Skeletal muscle satellite cell (primary cell): ENCODE results near the gene CAMKMT.

Source experiments
- H3K27me3 ChIP-seq: 2 replicates; pipeline ENCODE4 v1.7.0; 2013; ENCODE audit warnings: low read length; ENCODE audit not compliant: control insufficient read depth, insufficient read depth
- H3K36me3 ChIP-seq: 2 replicates; pipeline ENCODE4 v1.7.0; 2013; ENCODE audit warnings: mild to moderate bottlenecking, control low read depth, low read length; ENCODE audit not compliant: insufficient read depth
- H3K4me1 ChIP-seq: 2 replicates; pipeline ENCODE4 v1.7.0; 2013; ENCODE audit warnings: low read length; ENCODE audit not compliant: control insufficient read depth, insufficient read depth
- H3K4me2 ChIP-seq: 2 replicates; pipeline ENCODE4 v1.7.0; 2013; ENCODE audit warnings: mild to moderate bottlenecking, low read length
- H3K4me3 ChIP-seq: 2 replicates; pipeline ENCODE4 v1.7.0; 2013; ENCODE audit warnings: low read length
- H3K9ac ChIP-seq: 2 replicates; pipeline ENCODE4 v1.7.0; 2013; ENCODE audit warnings: mild to moderate bottlenecking, low read depth, low read length, moderate library complexity
- H3K9me3 ChIP-seq: replicated peaks from 2 replicates; pipeline ENCODE4 v1.7.0; 2013; ENCODE audit warnings: mild to moderate bottlenecking, control low read depth, low read length

CAMKMT gene

DNA sequence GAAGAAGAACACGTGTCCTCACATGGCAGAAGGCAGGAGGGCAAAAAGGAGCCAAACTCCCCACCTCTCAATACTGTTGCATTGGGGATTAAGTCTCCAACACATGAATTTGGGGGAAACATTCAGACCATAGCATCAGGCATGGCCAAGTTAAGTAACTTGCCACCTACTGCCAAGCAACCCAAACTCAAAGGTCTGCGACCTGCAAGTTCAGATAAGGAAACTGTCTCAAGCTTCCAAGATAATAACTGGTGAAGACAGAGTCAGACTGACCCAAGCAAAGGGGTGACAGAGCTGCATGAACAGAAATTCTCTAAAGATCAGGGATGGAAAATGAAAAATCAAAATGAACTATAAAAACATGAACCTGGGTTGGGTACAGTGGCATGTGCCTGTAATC is 391.0 kb downstream of the CAMKMT start:
- Histone ChIP-seq H3K4me1 (peaks cover 4% of the 10 kb centered on the region), H3K36me3 (no peaks in the 10 kb centered on the region), H3K4me2 (no peak overlapping the region), H3K4me3 (no peak overlapping the region), H3K9me3 (no peaks in the 10 kb centered on the region), H3K27me3 (no peaks in the 10 kb centered on the region), H3K9ac (no peak overlapping the region)

DNA sequence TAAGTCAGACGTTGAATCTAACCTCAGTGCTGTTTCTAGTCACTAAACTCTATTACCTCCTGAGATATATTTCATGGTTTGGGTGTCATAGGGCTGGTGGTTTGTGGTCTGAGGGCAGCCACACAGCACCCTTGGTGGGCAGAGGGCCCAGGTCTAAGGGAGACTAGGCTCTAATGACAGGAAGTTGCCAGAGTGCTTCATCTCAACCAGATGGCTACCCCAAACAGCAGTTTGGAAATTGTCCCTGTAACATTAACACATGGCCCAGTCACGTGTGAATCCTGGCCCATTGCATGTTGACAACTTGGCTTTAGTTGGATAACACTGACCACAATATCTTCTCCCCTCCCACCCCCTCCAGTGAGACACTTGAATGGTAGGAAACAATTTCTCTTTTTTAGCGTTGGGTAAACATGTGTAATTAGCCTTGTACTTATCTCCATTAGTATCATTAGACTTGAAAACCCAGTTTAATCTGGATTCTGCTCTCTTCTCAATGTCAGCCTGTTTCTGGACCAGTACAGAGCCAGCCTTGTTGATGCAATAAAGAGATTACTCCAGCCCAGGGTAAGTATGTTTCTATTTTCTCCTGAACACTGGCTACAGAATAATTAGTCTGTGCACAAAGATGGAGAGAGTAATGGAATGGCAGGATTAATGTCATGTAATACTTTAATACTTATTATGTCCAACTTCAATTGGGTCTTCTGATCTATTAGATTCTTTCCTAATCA is 392.0 kb downstream of the CAMKMT start:
- no peak overlapping the region for H3K9ac ChIP-seq
- no peaks in the 10 kb centered on the region for H3K36me3 ChIP-seq
- no peaks in the 10 kb centered on the region for H3K27me3 ChIP-seq
- H3K4me2 ChIP-seq, result no peak overlapping the region
- peaks cover 4% of the 10 kb centered on the region for H3K4me1 ChIP-seq
- no peaks in the 10 kb centered on the region for H3K9me3 ChIP-seq
- H3K4me3 ChIP-seq, result no peak overlapping the region

DNA sequence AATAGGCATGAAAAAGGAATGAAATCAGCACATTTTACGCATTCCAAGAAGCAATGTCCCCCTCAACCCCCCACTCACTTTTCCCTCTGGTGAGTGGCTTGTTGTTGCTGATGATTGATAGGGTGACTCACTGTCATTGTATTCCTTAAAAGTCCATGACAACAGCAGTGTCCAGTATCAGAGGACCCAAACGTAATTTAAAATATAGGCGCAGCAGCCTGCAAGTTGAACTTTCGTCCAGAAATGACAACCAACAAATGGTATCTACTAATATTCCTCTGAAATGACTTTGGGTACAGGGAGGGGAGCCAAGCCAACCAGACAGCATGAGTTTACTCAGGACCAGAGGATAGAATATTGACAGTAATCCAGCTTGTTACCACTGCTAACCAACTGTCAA is 396.8 kb downstream of the CAMKMT start:
- Histone ChIP-seq H3K36me3 (no peaks in the 10 kb centered on the region), H3K4me2 (no peak overlapping the region), H3K9me3 (no peaks in the 10 kb centered on the region), H3K4me3 (no peak overlapping the region), H3K4me1 (peaks cover 2% of the 10 kb centered on the region), H3K9ac (no peak overlapping the region), H3K27me3 (peaks cover 13% of the 10 kb centered on the region)

DNA sequence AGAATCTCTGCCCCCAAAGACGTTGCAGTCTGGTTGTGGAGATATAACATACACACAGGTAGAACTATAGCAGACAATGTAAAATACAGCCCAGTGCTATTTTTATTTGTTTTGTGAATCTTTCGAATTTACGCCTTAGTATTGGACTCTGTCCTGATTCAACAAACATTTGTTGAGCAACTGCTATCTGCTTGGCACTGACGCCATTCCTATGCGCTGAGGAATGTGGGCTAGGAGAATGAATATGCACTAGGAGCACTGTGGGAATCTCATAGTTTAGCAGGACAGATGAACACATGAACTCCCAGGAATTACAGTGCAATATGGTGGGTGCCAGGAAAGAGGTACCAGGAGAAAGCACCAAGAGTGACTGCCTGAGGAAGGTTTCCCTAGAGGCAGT is 398.1 kb downstream of the CAMKMT start:
- no peak overlapping the region for H3K9ac ChIP-seq
- H3K4me1 ChIP-seq, result no peaks in the 10 kb centered on the region
- H3K36me3 ChIP-seq, result no peaks in the 10 kb centered on the region
- H3K4me2 ChIP-seq, result no peak overlapping the region
- H3K27me3 ChIP-seq, result peaks cover 24% of the 10 kb centered on the region
- H3K4me3 ChIP-seq, result no peak overlapping the region
- no peaks in the 10 kb centered on the region for H3K9me3 ChIP-seq

DNA sequence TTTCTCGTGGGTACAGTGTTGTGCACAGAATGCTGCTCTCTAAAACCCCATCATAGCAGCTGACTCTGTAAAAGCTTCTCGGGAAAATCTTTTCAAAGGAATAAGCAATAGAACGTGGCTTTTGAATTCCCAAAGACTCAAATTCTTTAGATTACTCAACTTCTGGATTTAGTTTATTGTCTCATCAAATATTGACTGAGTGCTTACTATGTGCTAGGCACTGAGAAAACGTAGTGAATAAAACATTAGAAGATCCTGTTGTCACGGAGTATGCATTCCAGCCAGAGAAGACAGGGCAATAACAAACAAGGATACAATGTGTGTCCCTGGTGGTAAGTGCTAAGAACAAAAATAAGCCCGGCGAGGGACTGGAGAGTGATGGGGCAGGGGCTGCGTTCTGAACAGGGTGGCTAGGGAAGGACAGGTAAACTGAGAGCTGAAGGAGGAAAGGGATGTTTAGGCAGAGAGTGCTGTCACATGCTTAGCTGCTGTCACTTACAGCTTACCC is 401.6 kb downstream of the CAMKMT start:
- Histone ChIP-seq H3K36me3 (no peaks in the 10 kb centered on the region), H3K9me3 (no peaks in the 10 kb centered on the region), H3K4me2 (no peak overlapping the region), H3K9ac (no peak overlapping the region), H3K4me1 (no peaks in the 10 kb centered on the region), H3K4me3 (no peak overlapping the region), H3K27me3 (peaks cover 37% of the 10 kb centered on the region)

DNA sequence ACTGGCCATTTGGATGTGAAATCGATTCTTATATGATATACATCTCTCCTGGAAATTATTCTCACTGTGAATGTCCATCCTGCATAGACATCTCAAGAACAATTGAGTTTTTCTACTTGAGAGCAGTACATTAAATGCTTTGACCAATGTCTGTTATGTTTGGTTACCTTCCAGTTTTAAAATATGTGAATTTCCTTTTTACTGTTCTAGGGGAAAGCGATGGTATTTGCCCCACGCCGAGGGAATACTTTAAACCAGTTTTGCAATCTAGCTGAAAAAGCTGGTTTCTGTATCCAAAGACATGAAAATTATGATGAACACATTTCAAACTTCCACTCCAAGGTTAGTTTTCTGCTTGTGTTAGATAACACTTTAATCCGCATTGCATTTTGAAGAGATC is 404.5 kb downstream of the CAMKMT start:
- H3K4me2 ChIP-seq, result no peak overlapping the region

DNA sequence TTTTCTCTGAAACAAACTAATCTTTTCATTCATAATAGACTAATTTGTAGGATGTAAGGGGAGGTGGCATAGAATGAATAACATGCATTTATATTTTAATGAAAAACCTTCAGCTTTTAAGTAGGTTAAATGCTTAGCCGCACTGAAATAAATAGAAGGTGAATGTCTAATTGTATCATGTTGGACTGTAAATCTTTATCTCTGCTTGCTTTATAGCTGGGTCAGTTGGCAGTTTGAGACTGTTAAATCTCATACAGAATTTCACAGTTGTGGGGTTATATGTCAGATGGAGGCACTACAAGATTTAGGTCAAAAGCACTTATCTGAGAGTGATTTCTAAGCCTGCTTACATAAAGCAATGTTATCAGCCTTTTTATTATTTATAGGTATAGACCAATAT is 405.0 kb downstream of the CAMKMT start:
- Histone ChIP-seq H3K4me1 (no peaks in the 10 kb centered on the region), H3K4me2 (no peak overlapping the region), H3K4me3 (no peak overlapping the region), H3K9ac (no peak overlapping the region), H3K36me3 (no peaks in the 10 kb centered on the region), H3K9me3 (no peaks in the 10 kb centered on the region), H3K27me3 (peaks cover 47% of the 10 kb centered on the region)

More for the DNA sequence above, 404.5 kb downstream of the CAMKMT start:
- Histone ChIP-seq H3K27me3 (peaks cover 51% of the 10 kb centered on the region), H3K4me1 (no peaks in the 10 kb centered on the region), H3K4me3 (no peak overlapping the region), H3K36me3 (no peaks in the 10 kb centered on the region), H3K9me3 (no peaks in the 10 kb centered on the region), H3K9ac (no peak overlapping the region)

DNA sequence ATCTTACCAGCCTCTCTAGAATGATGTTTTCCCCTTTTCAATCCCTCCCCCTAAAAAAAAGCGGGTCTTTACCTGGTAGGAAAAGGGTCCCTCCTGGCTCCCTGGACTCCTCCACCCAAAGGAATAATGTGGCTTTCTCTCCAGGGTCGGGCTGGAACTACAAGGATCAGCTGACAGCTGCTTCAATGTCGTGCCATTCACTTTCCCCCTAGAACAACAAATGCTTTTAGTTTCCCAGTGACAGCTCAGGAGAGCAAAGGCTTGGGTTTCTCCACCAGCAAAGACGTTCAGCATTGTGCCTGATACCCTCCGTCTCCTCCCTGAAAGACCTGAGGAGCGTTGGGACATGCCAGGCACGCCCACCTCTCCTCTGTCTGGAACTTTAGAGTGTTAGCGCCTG is 405.9 kb downstream of the CAMKMT start:
- Histone ChIP-seq H3K9ac (no peak overlapping the region), H3K4me2 (no peak overlapping the region), H3K27me3 (peaks cover 46% of the 10 kb centered on the region), H3K36me3 (no peaks in the 10 kb centered on the region), H3K9me3 (no peaks in the 10 kb centered on the region), H3K4me3 (no peak overlapping the region), H3K4me1 (no peaks in the 10 kb centered on the region)

DNA sequence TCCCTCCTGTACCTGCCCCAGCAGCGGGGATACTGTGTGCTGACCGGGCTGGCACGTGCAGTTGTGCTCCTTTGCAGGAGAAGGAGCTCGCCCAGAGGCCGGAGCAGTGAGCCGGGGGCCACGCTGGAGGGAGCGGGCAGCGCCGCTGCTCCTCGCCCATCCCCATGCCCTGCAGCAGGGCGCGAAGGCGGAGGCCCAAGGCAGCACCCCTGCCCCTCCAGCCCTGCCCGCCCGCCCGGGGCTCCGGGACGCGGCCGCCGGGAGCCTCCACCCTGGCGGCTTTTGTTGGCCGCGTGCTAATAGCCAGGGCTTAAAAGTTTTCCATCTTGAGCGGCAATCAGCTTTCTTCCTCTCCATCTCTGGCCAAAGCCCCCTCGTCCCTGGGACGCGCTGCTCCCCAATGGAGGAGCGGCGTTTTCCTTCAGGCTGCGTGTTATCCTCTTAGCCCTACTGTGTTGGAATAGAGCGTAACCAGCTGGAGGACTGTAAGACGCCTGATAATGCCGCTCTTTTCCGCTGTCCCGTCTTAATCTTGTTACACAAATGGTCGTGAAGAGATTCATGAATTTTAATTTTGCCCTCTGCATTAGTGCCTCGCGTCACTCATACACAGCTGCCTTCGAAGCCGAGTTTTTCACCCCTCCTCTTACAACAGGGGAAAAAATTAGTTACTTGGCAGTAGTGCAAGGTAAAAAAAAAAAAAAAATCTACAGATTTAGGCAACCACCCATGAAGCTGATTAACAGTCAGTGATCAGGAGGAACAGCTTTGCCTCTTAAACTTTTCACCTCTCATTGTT is 406.9 kb downstream of the CAMKMT start:
- Histone ChIP-seq H3K9ac (no peak overlapping the region), H3K4me1 (no peaks in the 10 kb centered on the region), H3K4me2 (peak overlapping the region; percentile 87)

DNA sequence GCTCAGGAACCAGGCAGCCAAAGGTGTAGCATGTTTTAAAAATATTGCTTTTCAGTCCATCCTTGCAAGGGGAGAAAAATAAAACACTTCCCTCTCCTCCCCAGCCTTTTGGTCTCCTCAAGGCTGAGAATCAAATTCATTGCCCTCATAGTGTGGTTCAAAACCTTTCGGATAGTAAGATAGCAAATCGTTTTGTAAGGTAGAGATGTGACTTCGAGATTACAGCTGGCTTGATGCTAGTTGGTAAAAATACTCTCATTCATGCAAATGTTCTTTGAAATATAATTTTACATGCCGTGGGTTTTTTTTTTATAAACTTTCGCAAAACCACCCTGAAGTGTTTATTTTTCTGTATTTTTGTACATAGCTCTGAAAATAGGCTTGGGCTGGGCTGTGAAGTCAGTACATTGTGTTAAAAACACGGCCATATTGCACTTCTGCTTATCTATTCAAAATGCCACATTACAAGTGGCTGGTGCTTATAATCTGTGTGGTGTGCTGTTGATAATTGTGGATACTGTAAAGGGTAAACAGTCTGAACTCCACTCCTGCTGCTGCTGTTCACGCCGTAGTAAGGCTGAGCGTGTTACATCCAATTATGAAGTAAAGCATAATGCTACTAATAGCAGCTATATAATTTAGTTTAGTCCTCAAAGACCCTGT is 407.7 kb downstream of the CAMKMT start:
- no peaks in the 10 kb centered on the region for H3K4me1 ChIP-seq
- no peak overlapping the region for H3K4me2 ChIP-seq
- H3K9me3 ChIP-seq, result no peaks in the 10 kb centered on the region
- H3K27me3 ChIP-seq, result peaks cover 29% of the 10 kb centered on the region
- H3K4me3 ChIP-seq, result no peak overlapping the region
- no peak overlapping the region for H3K9ac ChIP-seq
- no peaks in the 10 kb centered on the region for H3K36me3 ChIP-seq

More for the DNA sequence above, 406.9 kb downstream of the CAMKMT start:
- H3K9me3 ChIP-seq, result no peaks in the 10 kb centered on the region
- H3K4me3 ChIP-seq, result peak overlapping the region; percentile 58
- H3K36me3 ChIP-seq, result no peaks in the 10 kb centered on the region
- peaks cover 37% of the 10 kb centered on the region for H3K27me3 ChIP-seq
